HG02588 (cell line): ENCODE results near the gene TMUB1.
"Not testable (repeated sequence)": the region's sequence is repeated elsewhere in the genome, so short reads cannot be mapped to it uniquely, and the experiment has no call there.

Experiments used
- ATAC-seq: cut with Tn5 transposase; IDR thresholded peaks from one replicate; pipeline ENCODE4 v1.9.1; 2021; ENCODE audit warnings: mild to moderate bottlenecking, moderate library complexity; ENCODE audit not compliant: unreplicated experiment

Gene TMUB1

GRCh38 chr7:151057506-151057988, 25.7 kb downstream of the TMUB1 start, which contains the start of gene CDK5:
Gene CDK5, minus strand, starts transcription at chr7:151057897. Its CDS starts 49 bp downstream, at chr7:151057848.
- peak; percentile 8 for ATAC-seq

DNA sequence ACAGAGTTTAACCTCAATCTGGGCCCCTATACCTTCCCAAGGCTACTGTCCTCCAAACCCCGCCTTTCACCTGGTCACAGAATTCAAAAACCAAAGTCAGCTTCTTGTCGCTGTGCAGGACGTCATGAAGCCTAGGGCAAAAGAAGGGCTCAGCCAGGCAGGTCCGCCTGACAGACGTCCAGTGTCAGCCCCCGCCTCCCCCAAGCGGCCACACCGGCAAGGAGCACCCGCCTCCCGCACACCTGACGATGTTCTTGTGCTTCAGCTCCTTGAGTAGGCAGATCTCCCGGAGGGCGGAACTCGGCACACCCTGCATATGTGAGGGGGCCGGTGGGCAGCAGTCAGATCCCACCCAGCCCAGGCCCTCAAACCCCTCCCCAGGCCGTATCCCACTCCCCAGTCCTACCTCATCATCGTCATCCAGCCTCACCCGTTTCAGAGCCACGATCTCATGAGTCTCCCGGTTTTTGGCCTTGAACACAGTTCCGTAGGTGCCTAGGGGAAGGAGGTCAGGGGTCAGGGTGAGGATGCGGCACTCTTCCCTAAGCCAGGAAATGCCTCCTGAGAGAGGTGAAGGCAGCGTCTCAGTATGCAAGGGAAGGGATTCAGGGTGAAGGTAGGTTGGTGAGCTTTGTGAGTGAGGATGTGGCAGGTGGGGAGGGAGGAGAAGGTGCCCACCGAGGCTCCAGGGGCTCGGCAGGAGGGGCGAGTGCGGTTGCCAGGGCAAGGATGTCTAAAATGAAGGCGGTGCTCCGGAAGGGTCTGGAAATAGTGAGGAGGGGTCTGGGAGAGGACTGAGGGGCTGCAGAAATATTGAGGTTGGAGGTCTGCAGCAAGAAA, 26.4 kb downstream of the TMUB1 start:
- ATAC-seq, result no peak

- ATAC-seq, result no peak
Observed at GRCh38 chr7:151056283-151056665, 27.0 kb downstream of the TMUB1 start.

GRCh38 chr7:151053751-151054150, 29.5 kb downstream of the TMUB1 start:
- no peak for ATAC-seq

- no peak for ATAC-seq
Observed at GRCh38 chr7:151053096-151053495, 30.2 kb downstream of the TMUB1 start.

GRCh38 chr7:151051108-151051507, 32.2 kb downstream of the TMUB1 start:
- no peak for ATAC-seq

- no peak for ATAC-seq
Observed at GRCh38 chr7:151048911-151049463, 34.3 kb downstream of the TMUB1 start.

- no peak for ATAC-seq
Observed at GRCh38 chr7:151047976-151048815, 35.1 kb downstream of the TMUB1 start, which contains the start of gene ASIC3. Gene ASIC3, plus strand, starts transcription at chr7:151048531. Its CDS starts 355 bp downstream, at chr7:151048886.

DNA sequence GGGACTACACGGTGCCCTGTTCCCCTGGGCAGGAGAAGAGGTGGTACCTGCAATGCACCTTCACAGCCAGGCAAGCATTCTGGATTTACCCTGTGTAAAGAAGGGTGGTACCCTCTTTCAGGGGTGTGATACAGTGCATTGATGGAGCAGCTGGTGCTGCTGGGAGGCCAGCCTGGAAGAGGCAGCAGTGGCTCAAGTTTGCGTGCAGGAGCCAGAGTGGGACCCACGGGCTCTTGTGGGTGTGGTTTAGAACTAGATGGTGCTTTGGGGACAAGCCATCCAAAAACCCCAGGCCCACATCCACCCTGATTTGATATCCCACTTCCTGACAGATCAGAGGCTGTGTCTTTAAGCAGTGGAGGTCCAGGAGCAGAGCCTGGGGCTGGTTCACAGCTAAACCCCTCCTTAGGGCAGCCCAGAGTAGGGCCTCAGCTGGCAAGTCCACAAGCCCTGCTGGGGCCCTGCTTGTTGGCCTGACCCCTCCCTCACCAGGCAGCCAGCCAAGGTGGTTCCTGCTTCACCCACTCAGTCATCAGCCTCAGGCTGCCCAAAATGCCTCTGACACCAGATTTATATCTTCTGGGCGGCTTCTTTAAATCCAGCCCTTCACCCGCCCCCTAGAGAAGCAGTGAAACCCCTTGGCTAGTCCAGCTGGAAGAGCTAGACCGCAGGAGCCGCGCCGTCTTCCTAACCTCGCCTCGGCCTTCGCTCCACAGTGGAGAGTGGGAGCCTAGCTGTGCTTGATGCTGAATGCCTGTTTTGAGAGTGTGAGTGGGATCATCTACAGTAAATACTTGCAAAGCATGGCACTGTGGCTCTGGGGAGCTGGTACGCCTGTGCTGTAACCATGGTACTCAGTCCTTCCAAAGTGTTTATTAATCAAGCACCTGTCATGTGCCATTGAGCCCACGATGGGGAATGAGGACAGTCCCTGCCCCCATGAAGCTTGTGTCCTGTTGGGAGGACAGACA, 36.4 kb downstream of the TMUB1 start:
- ATAC-seq, result no peak

GRCh38 chr7:151045967-151046366, 37.3 kb downstream of the TMUB1 start:
- no peak for ATAC-seq

DNA sequence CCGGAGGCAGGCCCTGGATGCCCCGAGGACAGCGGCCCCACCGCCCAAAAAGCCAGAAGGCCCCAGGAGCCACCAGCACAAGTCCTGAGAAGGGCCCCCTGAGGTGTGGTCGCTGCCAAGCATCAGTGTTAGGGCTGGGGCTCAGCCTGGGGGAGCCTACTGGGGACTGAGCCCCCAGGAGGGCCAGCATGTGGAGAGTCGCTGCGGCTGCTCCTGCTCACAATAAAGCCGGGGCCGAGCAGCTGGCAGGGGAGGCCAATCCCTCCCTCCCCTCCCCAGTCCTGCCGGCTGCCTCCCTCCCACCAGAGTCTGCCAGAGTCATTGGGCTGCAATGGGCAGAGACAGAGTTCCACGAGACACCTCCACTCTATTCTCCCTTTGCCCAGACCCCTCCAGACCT, 38.0 kb downstream of the TMUB1 start:
- ATAC-seq, result no peak

GRCh38 chr7:151043959-151044358, 39.3 kb downstream of the TMUB1 start:
- no peak for ATAC-seq

GRCh38 chr7:151043449-151043848, 39.8 kb downstream of the TMUB1 start:
- ATAC-seq, result not testable (repeated sequence)

DNA sequence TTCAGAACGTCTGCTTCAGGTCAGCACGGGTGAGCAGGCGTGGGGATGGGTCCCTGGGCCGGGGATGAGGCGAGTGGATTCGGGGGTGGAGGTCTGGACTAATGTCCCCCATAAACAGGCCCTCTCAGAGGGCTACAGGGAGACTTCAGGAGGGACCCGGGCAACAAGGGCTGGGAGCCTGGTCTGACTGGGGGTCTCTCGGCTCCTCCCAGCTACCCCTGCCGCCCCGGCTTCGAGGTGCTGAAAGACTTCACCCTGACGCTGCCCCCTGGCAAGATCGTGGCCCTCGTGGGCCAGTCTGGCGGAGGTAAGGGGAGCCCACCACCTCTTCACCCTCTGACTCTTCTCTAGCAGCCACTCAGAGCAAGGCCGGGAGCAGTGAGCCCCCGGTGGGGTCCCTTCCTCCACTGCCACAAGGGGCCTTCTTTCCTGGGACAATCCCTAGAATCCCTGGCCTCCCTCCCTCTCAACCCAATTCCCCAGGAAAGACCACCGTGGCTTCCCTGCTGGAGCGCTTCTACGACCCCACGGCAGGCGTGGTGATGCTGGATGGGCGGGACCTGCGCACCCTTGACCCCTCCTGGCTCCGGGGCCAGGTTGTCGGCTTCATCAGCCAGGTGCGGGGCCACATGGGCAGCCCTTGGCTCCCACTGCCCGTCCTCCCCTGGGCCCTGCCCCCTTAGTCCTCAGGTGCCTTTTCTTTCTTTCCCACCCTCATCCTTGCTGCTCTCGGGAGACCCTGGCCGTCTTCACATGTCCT, 42.5 kb downstream of the TMUB1 start:
- no peak for ATAC-seq

GRCh38 chr7:151039850-151040548, 43.3 kb downstream of the TMUB1 start:
- ATAC-seq, result no peak

DNA sequence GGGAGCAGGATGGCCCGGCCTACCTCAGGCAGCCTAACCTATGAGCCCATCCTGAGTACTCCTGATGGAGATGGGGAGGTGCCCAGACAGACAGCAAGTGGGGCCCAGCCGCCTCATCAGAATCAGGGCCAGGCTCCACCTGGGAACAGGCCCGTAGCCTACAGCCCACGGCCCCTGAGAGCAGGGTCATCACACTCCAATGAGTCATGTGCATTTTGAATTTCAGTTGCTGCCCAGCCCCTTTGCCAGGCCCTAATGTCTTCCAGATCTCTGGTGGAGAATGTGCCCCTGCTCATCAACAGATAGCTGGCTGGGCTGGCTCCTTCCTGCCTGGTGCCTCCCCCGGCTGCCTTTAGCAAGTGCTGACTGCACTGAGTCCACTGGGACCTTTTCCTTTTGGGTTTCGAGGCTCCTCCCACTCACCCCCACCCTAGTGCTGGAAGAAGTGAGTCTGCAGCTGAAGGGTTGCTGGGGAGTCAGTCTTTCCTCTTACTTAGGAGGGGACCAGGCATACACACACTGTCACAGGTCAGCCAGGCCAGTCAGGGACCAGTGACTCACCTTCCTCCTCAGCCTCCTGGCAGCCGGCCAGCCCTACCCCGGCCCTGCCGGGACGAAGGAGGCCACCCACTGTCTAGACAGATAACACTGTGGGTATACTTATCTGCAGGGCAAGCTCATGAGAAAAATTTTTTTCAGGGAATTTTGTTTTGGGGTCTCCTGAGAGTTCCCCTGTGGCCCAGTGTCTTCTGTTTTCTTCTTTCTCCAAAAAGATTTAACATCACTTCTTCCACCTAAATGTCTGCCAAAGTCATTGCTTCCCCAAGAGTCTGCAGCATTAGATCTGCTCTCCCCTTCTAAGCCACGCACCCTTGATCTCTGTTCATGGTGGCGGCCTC, 44.1 kb downstream of the TMUB1 start:
- ATAC-seq, result no peak

DNA sequence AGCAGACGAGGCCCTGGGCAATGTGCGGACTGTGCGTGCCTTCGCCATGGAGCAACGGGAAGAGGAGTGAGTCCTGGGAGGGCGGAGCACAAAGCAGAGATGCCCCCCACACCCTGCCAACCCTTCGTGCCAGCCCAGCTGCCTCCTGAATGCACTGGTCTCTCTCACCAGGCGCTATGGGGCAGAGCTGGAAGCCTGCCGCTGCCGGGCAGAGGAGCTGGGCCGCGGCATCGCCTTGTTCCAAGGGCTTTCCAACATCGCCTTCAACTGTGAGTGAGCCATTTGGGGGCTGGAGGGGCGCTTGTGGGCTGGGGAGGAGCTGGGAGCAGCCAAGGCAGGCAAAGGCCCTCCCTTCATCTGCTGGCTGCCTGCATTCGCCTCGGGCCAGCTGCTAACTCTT, 47.4 kb downstream of the TMUB1 start:
- no peak for ATAC-seq
